Suprapubic skin (tissue), 4 donors: ENCODE measurements around the gene PNMA1. TPM values are rescaled to one million over a fixed set of nuclear protein-coding genes. Genes with fewer than 3 reads are reported as not detected.

Experiments used
- DNase-seq, 2 donors: peaks; one replicate each; pipeline ENCODE4 v3.0.0-alpha.2; 2019; ENCODE audit warnings: low spot score in 2 of 2
- H3K27ac ChIP-seq: fragments of 200-600 bp; sonication (generic); one replicate; pipeline ENCODE4 v1.5.1; 2019
- H3K27me3 ChIP-seq: fragments of 200-600 bp; sonication (generic); one replicate; pipeline ENCODE4 v1.5.1; 2019
- H3K36me3 ChIP-seq: fragments of 200-600 bp; sonication (generic); one replicate; pipeline ENCODE4 v1.5.1; 2019
- H3K4me1 ChIP-seq: fragments of 200-600 bp; sonication (generic); one replicate; pipeline ENCODE4 v1.5.1; 2019
- H3K4me3 ChIP-seq: fragments of 200-600 bp; sonication (generic); one replicate; pipeline ENCODE4 v1.5.1; 2019; ENCODE audit warnings: mild to moderate bottlenecking
- H3K9me3 ChIP-seq: fragments of 200-600 bp; sonication (generic); one replicate; pipeline ENCODE4 v1.5.1; 2019
- EP300 ChIP-seq: sonication (generic); formaldehyde crosslinking; IDR thresholded peaks from one replicate; pipeline ENCODE4 v1.6.1; 2017; ENCODE audit warnings: antibody characterized with exemption
- POLR2A ChIP-seq, 2 donors: fragments of 450-650 bp; IDR thresholded peaks; one replicate each; pipeline ENCODE4 v1.6.1; 2017; ENCODE audit warnings: antibody characterized with exemption in 2 of 2, mild to moderate bottlenecking in 2 of 2, moderate library complexity in 2 of 2
- POLR2AphosphoS5 ChIP-seq, 3 donors: sonication (generic); formaldehyde crosslinking; IDR thresholded peaks; one replicate each; pipeline ENCODE4 v1.6.1; 2017; ENCODE audit warnings: antibody characterized with exemption in 3 of 3
- WGBS: methylation state at CpG from one replicate; pipeline ENCODE4 v1.1.5; 2018; 5-methylcytosine and 5-hydroxymethylcytosine counted together
- total RNA-seq, 4 donors: library from RNA; depleted of rRNA; stranded (reverse); fragments of >200 nt; gene quantifications; one replicate each; pipeline ENCODE4 v1.1.0, GENCODE V29; 2016
- TF ChIP-seq, protein P1 (sequence below), 2 donors: fragments of 200-600 bp in 1 of 2; fragments of 450-650 bp in 1 of 2; sonication (generic) in 1 of 2; IDR thresholded peaks; one replicate each; pipeline ENCODE4 v1.5.1; 2016 to 2019; ENCODE audit warnings: antibody characterized with exemption in 2 of 2, mild to moderate bottlenecking in 1 of 2, moderate library complexity in 1 of 2

The PNMA1 gene
- total RNA-seq, 4 donors from 2014 or later: 5.2 to 9.8 (median 6.4) TPM

DNA sequence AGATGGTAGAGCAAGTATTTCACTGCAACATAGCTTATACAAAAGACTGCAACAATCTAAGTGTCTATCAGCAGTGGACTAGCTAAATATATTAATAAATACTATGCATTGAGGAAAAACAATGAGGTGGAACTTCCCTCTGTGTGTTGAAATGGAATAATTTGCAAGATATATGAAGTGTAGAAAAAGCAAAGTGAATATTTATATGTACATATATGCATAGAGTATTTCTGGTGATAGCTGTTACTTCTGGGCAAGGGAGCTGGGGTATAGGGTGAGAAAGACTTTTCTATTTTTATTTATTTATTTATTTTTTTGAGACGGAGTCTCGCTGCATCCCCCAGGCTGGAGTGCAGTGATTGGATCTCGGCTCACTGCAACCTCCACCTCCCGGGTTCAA lies 35.5 kb downstream of the PNMA1 start:
- Histone ChIP-seq H3K9me3 (no peaks in the 10 kb centered on the region), H3K27me3 (no peaks in the 10 kb centered on the region), H3K4me1 (no peaks in the 10 kb centered on the region), H3K27ac (no peak overlapping the region), H3K36me3 (peaks cover 2% of the 10 kb centered on the region), H3K4me3 (no peak overlapping the region)
- TF ChIP-seq, protein P1, sequence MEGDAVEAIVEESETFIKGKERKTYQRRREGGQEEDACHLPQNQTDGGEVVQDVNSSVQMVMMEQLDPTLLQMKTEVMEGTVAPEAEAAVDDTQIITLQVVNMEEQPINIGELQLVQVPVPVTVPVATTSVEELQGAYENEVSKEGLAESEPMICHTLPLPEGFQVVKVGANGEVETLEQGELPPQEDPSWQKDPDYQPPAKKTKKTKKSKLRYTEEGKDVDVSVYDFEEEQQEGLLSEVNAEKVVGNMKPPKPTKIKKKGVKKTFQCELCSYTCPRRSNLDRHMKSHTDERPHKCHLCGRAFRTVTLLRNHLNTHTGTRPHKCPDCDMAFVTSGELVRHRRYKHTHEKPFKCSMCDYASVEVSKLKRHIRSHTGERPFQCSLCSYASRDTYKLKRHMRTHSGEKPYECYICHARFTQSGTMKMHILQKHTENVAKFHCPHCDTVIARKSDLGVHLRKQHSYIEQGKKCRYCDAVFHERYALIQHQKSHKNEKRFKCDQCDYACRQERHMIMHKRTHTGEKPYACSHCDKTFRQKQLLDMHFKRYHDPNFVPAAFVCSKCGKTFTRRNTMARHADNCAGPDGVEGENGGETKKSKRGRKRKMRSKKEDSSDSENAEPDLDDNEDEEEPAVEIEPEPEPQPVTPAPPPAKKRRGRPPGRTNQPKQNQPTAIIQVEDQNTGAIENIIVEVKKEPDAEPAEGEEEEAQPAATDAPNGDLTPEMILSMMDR (IDR thresholded peaks at IDR 0.05): no peak
- TF ChIP-seq POLR2A (IDR thresholded peaks at IDR 0.05): no peak
- no peak for TF ChIP-seq EP300
- TF ChIP-seq POLR2AphosphoS5 (IDR thresholded peaks at IDR 0.05): no peak
- DNase-seq: no peak
- WGBS: 93% methylated on average over 4 of the region's 4 CpGs

DNA sequence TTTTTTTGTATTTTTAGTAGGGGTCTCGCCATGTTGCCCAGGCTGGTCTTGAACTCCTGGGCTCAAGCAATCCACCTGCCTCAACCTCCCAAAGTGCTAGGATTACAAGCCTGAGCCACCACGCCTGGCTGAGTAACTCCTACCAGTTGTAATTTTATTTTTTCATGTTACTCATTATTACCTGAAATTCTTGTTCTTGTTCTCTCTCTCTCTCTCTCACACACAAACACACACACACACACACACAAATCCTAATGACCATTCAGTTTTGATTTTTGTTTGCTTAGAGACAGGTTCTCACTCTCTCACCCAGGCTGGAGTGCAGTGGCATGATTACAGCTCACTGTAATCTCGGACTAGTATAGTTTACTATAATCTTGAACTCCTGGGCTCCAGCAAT lies 39.2 kb downstream of the PNMA1 start:
- Histone ChIP-seq H3K36me3 (peaks cover 11% of the 10 kb centered on the region), H3K27ac (no peak overlapping the region), H3K9me3 (no peaks in the 10 kb centered on the region), H3K27me3 (no peaks in the 10 kb centered on the region), H3K4me3 (no peak overlapping the region), H3K4me1 (no peaks in the 10 kb centered on the region)
- no peak for TF ChIP-seq POLR2A (IDR thresholded peaks at IDR 0.05)
- TF ChIP-seq POLR2AphosphoS5 (IDR thresholded peaks at IDR 0.05): no peak
- no peak for TF ChIP-seq EP300
- TF ChIP-seq, protein P1 (IDR thresholded peaks at IDR 0.05): no peak
- 91% methylated on average over 3 of the region's 3 CpGs for WGBS
- DNase-seq: no peak

DNA sequence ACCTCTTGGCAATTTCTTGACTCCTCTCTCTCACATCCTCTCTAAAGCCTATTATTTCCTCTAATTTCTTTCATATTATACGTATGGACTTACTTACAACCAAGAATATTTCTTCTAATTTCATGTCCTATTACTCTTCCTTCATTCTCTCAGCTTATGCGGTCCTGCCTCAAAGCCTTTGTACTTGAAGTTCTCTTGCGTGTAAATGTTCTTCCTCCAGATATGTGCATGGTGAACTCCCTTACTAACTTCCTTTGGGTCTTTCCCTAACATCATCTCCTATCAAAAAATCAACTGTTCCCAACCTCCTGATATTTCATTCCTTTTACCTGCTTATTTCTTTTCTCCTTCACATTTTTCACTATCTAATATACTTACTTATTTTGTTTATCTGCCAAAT lies 46.3 kb downstream of the PNMA1 start:
- TF ChIP-seq, protein P1 (IDR thresholded peaks at IDR 0.05): no peak
- no peak for TF ChIP-seq POLR2AphosphoS5 (IDR thresholded peaks at IDR 0.05)
- TF ChIP-seq POLR2A (IDR thresholded peaks at IDR 0.05): no peak
- no peak for TF ChIP-seq EP300

DNA sequence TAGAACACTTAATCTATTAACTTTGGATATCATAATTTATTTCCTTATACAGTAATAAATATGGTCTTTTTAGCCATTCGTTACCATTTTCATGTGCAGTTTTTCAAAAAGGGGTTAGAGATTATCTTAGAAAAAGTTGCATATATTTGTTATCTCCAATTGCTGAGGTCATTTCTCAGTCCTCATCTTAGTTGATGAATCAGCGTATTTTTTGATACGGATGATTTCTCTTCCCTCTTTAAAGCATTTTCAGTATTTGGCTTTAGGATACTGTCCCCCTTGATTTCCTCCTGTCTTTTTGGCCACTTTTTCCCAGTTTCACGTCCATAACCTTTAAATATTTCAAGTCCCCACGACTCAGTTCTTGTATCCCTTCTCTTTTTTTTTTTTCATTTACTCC lies 47.6 kb downstream of the PNMA1 start:
- Histone ChIP-seq H3K27me3 (no peaks in the 10 kb centered on the region), H3K4me3 (no peak overlapping the region), H3K4me1 (no peaks in the 10 kb centered on the region), H3K9me3 (no peaks in the 10 kb centered on the region), H3K27ac (no peak overlapping the region), H3K36me3 (no peaks in the 10 kb centered on the region)
- DNase-seq: no peak
- WGBS: 80% methylated on average over 5 of the region's 5 CpGs
- TF ChIP-seq, protein P1 (IDR thresholded peaks at IDR 0.05): no peak
- TF ChIP-seq POLR2AphosphoS5 (IDR thresholded peaks at IDR 0.05) (no peak), POLR2A (IDR thresholded peaks at IDR 0.05) (no peak), EP300 (no peak)

More for the DNA sequence above, 46.3 kb downstream of the PNMA1 start:
- WGBS: 92% methylated on average over 3 of the region's 3 CpGs
- H3K27ac ChIP-seq: no peak overlapping the region
- no peaks in the 10 kb centered on the region for H3K4me1 ChIP-seq
- peaks cover 6% of the 10 kb centered on the region for H3K36me3 ChIP-seq
- H3K27me3 ChIP-seq: no peaks in the 10 kb centered on the region
- no peaks in the 10 kb centered on the region for H3K9me3 ChIP-seq
- no peak for DNase-seq
- H3K4me3 ChIP-seq: no peak overlapping the region

DNA sequence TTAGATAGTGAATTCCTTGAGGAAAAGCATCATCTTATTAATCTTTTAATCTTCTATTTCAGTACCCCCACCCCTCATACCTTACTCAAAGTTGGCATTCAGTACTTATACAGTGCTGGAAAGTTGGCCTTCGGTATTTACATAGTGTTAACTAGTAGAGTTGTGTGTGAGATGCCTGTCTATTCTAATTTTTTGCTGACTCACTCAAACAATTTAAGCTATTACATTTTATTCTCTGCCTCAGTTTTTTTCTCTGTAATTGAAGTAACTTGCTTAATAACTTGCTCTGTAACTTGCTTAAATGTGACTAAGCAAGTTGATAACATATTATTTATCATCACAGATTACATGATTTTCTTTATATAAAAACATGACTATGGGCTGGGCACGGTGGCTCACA lies 49.1 kb downstream of the PNMA1 start:
- Histone ChIP-seq H3K27me3 (no peaks in the 10 kb centered on the region), H3K36me3 (no peaks in the 10 kb centered on the region), H3K4me3 (no peak overlapping the region), H3K4me1 (no peaks in the 10 kb centered on the region), H3K27ac (no peak overlapping the region), H3K9me3 (no peaks in the 10 kb centered on the region)
- 84% methylated on average over 2 of the region's 2 CpGs for whole genome bisulfite sequencing
- no peak for DNase-seq
- TF ChIP-seq EP300 (no peak), POLR2AphosphoS5 (IDR thresholded peaks at IDR 0.05) (no peak), POLR2A (IDR thresholded peaks at IDR 0.05) (no peak)
- TF ChIP-seq, protein P1 (IDR thresholded peaks at IDR 0.05): no peak
